Measurements from ENCODE around the gene UBALD2. TPM values are rescaled to one million over a fixed set of nuclear protein-coding genes. Genes with fewer than 3 reads are reported as not detected.
A peak's percentile ranks its signal among the peaks of the same experiment; 100 is the strongest.
"Not testable (repeated sequence)": the region's sequence is repeated elsewhere in the genome, so short reads cannot be mapped to it uniquely, and the experiment has no call there.

Gene UBALD2
- total RNA-seq, 1 donor, result 35.3 TPM

DNA sequence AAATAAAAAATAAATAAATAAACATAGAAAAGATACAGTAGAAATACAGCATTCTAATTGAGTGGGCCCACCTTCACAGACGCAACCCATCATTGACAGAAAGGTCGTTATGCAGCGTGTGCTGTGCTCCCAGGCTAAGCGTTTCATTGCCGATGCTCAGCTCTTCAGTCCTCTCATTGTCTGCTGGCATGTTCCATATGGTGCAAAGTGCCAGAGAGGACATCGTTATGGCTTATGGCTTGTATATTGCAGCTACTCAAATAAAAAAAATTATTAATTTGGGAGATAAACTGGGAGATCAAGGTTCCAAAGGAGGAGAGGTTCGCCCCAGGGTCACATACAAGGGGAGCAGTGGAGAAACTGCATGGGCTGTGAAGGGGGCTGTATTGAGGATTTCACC lies 11.3 kb upstream of the UBALD2 start:
- Histone ChIP-seq H3K27me3 (ENCODE audit: insufficient read depth, low read length) (no peaks in the 10 kb centered on the region), H3K4me1 (ENCODE audit: insufficient read depth, low read length) (peaks cover 50% of the 10 kb centered on the region), H3K9me3 (ENCODE audit: low read depth, low read length) (no peaks in the 10 kb centered on the region), H3K4me3 (ENCODE audit: low read length) (no peak overlapping the region)

GRCh38 chr17:76254275-76254674 lies 10.9 kb upstream of the UBALD2 start:
- no peaks in the 10 kb centered on the region for H3K27me3 ChIP-seq (ENCODE audit: insufficient read depth, low read length)
- H3K4me1 ChIP-seq (ENCODE audit: insufficient read depth, low read length), result peaks cover 50% of the 10 kb centered on the region
- H3K9me3 ChIP-seq (ENCODE audit: low read depth, low read length), result no peaks in the 10 kb centered on the region
- no peak overlapping the region for H3K4me3 ChIP-seq (ENCODE audit: low read length)

- Histone ChIP-seq H3K9me3 (ENCODE audit: low read depth, low read length) (no peaks in the 10 kb centered on the region), H3K4me3 (ENCODE audit: low read length) (no peak overlapping the region), H3K27me3 (ENCODE audit: insufficient read depth, low read length) (no peaks in the 10 kb centered on the region), H3K4me1 (ENCODE audit: insufficient read depth, low read length) (peaks cover 55% of the 10 kb centered on the region)
Observed at GRCh38 chr17:76255801-76256429, 9.2 kb upstream of the UBALD2 start.

GRCh38 chr17:76256430-76257050 lies 8.6 kb upstream of the UBALD2 start:
- not testable (repeated sequence) for H3K4me3 ChIP-seq (ENCODE audit: low read length); H3K9me3 ChIP-seq (ENCODE audit: low read depth, low read length); H3K27me3 ChIP-seq (ENCODE audit: insufficient read depth, low read length)
- H3K4me1 ChIP-seq (ENCODE audit: insufficient read depth, low read length), result peaks cover 53% of the 10 kb centered on the region

GRCh38 chr17:76260220-76260619 lies 4.9 kb upstream of the UBALD2 start:
- no peaks in the 10 kb centered on the region for H3K27me3 ChIP-seq (ENCODE audit: insufficient read depth, low read length)
- no peak overlapping the region for H3K4me3 ChIP-seq (ENCODE audit: low read length)
- H3K9me3 ChIP-seq (ENCODE audit: low read depth, low read length), result no peaks in the 10 kb centered on the region
- H3K4me1 ChIP-seq (ENCODE audit: insufficient read depth, low read length), result peaks cover 60% of the 10 kb centered on the region

GRCh38 chr17:76260669-76261068 lies 4.5 kb upstream of the UBALD2 start:
- Histone ChIP-seq H3K4me3 (ENCODE audit: low read length) (no peak overlapping the region), H3K27me3 (ENCODE audit: insufficient read depth, low read length) (no peaks in the 10 kb centered on the region), H3K9me3 (ENCODE audit: low read depth, low read length) (no peaks in the 10 kb centered on the region), H3K4me1 (ENCODE audit: insufficient read depth, low read length) (peaks cover 59% of the 10 kb centered on the region)

GRCh38 chr17:76261421-76262215 lies 3.5 kb upstream of the UBALD2 start:
- H3K9me3 ChIP-seq (ENCODE audit: low read depth, low read length), result no peaks in the 10 kb centered on the region
- H3K4me1 ChIP-seq (ENCODE audit: insufficient read depth, low read length), result peaks cover 54% of the 10 kb centered on the region
- no peaks in the 10 kb centered on the region for H3K27me3 ChIP-seq (ENCODE audit: insufficient read depth, low read length)
- no peak overlapping the region for H3K4me3 ChIP-seq (ENCODE audit: low read length)

- Histone ChIP-seq H3K9me3 (ENCODE audit: low read depth, low read length) (no peaks in the 10 kb centered on the region), H3K27me3 (ENCODE audit: insufficient read depth, low read length) (no peaks in the 10 kb centered on the region), H3K4me1 (ENCODE audit: insufficient read depth, low read length) (peaks cover 66% of the 10 kb centered on the region), H3K4me3 (ENCODE audit: low read length) (no peak overlapping the region)
Observed at GRCh38 chr17:76262732-76263344, 2.3 kb upstream of the UBALD2 start.

- Histone ChIP-seq H3K27me3 (ENCODE audit: insufficient read depth, low read length) (no peaks in the 10 kb centered on the region), H3K9me3 (ENCODE audit: low read depth, low read length) (no peaks in the 10 kb centered on the region), H3K4me3 (ENCODE audit: low read length) (no peak overlapping the region), H3K4me1 (ENCODE audit: insufficient read depth, low read length) (peaks cover 76% of the 10 kb centered on the region)
Observed at GRCh38 chr17:76263896-76264295, 1.3 kb upstream of the UBALD2 start.

- no peak overlapping the region for H3K4me3 ChIP-seq (ENCODE audit: low read length)
- H3K27me3 ChIP-seq (ENCODE audit: insufficient read depth, low read length), result no peaks in the 10 kb centered on the region
- H3K9me3 ChIP-seq (ENCODE audit: low read depth, low read length), result no peaks in the 10 kb centered on the region
- peaks cover 79% of the 10 kb centered on the region for H3K4me1 ChIP-seq (ENCODE audit: insufficient read depth, low read length)
Observed at GRCh38 chr17:76264425-76264754, 758 bp upstream of the UBALD2 start.

DNA sequence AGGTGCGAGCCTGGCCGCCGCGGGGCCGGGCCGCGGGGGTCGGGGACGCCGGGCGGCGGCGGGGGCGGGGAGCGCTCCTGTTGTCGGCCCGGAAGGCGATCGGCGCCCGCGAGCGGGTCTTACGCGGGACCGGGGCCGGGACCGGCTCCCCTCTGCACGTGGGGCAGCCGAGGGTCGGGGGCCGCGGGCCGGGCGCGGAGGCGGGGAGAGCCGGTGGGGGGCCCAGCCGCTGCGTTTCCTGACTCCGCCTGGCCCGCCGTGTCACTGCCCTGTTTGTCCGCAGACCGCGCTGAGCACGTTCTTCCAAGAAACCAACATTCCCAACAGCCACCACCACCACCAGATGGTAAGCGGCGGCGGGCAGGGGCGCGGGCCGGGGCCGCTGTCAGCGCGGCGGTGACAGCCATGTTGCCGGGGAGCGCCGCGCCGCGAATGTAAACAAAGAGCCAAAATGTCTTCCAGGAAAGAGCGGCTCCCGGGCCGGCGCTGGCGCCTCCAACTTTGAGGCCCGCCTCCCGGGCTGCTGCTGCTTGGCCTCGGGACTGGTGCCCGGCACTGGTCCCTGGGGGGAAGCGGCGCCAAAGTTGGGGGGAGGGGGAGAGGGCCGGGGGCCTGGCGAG lies 586 bp downstream of the UBALD2 start:
- peaks cover 76% of the 10 kb centered on the region for H3K4me1 ChIP-seq (ENCODE audit: insufficient read depth, low read length)
- no peaks in the 10 kb centered on the region for H3K27me3 ChIP-seq (ENCODE audit: insufficient read depth, low read length)
- H3K4me3 ChIP-seq (ENCODE audit: low read length), result peak overlapping the region; percentile 83
- H3K9me3 ChIP-seq (ENCODE audit: low read depth, low read length), result no peaks in the 10 kb centered on the region

DNA sequence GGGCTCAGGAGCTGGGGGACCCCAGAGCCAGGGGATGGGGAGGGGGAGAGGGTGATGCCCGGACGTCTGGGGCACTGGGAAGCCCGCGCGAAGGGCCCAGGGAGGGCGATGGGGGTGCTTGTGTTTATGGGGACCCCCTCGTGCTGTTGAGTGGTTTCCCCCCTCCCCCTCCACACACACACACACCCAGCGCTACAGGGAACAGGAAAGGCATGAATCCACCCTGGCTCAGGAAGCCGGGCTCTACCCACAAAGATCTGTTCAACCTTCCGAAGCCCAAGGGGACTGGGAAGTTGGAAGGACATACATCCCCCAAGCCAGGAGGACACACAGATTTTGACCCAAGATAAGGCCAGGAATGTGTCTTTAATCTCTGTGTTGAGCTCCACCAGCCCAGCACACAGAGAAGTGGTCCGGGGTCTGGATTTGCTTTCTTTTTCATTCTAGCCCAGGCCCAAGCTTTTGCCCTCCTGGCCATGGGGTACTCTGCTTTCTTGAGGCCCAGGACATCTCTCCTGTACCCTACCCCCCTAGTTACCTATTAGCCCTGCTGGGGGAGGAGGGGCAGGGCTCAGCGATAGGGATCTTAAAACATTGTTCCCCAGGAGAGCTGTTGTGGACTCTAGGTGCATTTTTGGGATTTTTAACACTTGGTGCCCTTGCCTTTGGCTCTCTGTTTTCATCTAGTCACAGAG lies 1.2 kb downstream of the UBALD2 start:
- peak overlapping the region; percentile 83 for H3K4me3 ChIP-seq (ENCODE audit: low read length)
- H3K4me1 ChIP-seq (ENCODE audit: insufficient read depth, low read length), result peaks cover 79% of the 10 kb centered on the region
- H3K9me3 ChIP-seq (ENCODE audit: low read depth, low read length), result no peaks in the 10 kb centered on the region
- H3K27me3 ChIP-seq (ENCODE audit: insufficient read depth, low read length), result no peaks in the 10 kb centered on the region

DNA sequence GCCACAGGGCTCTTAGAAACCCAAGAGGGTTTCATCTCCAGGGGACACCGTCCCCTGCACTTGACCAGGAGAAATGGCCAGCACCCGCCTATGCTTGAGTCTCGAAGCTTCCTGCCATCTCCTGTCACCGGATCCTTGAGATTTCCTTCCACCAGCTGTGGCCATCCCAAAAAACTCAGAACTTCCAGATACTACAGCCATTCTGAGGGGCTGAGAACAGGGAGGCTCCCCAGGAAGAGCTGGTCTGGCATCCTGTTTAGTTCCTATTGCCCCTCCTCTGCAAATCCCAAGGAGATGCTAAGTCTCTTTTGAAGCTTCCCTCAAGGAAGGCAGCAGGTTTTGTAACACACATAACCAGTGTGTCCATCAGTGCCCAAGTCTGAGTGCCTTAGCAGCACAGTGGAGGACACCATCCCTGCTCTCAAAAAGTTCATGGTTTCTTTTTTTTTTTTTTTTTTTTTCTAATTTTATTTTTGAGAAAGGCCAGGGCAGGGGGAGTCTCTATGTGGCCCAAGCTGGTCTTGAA lies 2.0 kb downstream of the UBALD2 start:
- no peaks in the 10 kb centered on the region for H3K9me3 ChIP-seq (ENCODE audit: low read depth, low read length)
- H3K4me1 ChIP-seq (ENCODE audit: insufficient read depth, low read length), result peaks cover 79% of the 10 kb centered on the region
- peak overlapping the region; percentile 83 for H3K4me3 ChIP-seq (ENCODE audit: low read length)
- no peaks in the 10 kb centered on the region for H3K27me3 ChIP-seq (ENCODE audit: insufficient read depth, low read length)

GRCh38 chr17:76267581-76268001 lies 2.4 kb downstream of the UBALD2 start:
- not testable (repeated sequence) for H3K27me3 ChIP-seq (ENCODE audit: insufficient read depth, low read length); H3K9me3 ChIP-seq (ENCODE audit: low read depth, low read length)
- H3K4me1 ChIP-seq (ENCODE audit: insufficient read depth, low read length), result peaks cover 79% of the 10 kb centered on the region
- H3K4me3 ChIP-seq (ENCODE audit: low read length), result peak overlapping the region; percentile 83
